ENCODE data around the gene TP53BP2. TPM values are rescaled to one million over a fixed set of nuclear protein-coding genes. Genes with fewer than 3 reads are reported as not detected.

The TP53BP2 gene
- total RNA-seq, 1 experiment from 2014 or later = 38.2 TPM

GRCh38 chr1:223771814-223772770, 73.7 kb downstream of the TP53BP2 start:
- ATAC-seq (peak; percentile 85), DNase-seq (ENCODE audit: low read depth, low spot score) (peak; percentile 80)
- H3K4me1 ChIP-seq (ENCODE audit: control insufficient read depth in 1 of 2, insufficient read depth in 2 of 2, low read length in 2 of 2) = peaks cover 24 to 64% of the 10 kb centered on the region in 2 experiments
- no peaks in the 10 kb centered on the region for H4K20me1 ChIP-seq (ENCODE audit: insufficient read depth)
- CTCF ChIA-PET = interaction anchor here (1.0 to 2.8 kb wide), 4 partner anchors 9 to 74 kb away, joined by 3 to 9 read pairs (median 4); partner anchors contain the start of gene TP53BP2
- RAD21 ChIA-PET (ENCODE audit: low non-redundant PET in 1 of 2, low total read pairs in 2 of 2, uncharacterized antibody in 2 of 2, unreplicated experiment in 2 of 2) = interaction anchor here in 1 of 2 experiments (0.7 kb wide), 1 partner anchor 71 kb away, joined by 3 read pairs; no protein-coding TSS in a partner anchor
- H3K36me3 ChIP-seq (ENCODE audit: control insufficient read depth in 1 of 2, insufficient read depth in 2 of 2, low read length in 2 of 2) = peaks cover 18 to 43% of the 10 kb centered on the region in 2 experiments; a peak in 3 of 4 replicates
- peak overlapping the region; percentile 79 for H3K4me2 ChIP-seq (ENCODE audit: low read length)
- no peaks in the 10 kb centered on the region; the same call in 1 of the 2 replicates for H3K79me2 ChIP-seq (ENCODE audit: insufficient read depth, low read length)
- POLR2A ChIA-PET = interaction anchor here (0.9 to 1.5 kb wide), 4 partner anchors 11 to 74 kb away, joined by 3 to 7 read pairs (median 4); no protein-coding TSS in a partner anchor
- H3K4me3 ChIP-seq (replicated peaks in 1 of 2; ENCODE audit: low read depth in 1 of 2, low read length in 2 of 2) = peak overlapping the region; percentile 13 to 34
- H2AFZ ChIP-seq (ENCODE audit: low read depth, low read length, poor library complexity, severe bottlenecking) = no peak overlapping the region
- BruUV-seq (replicated peaks) = no TSS peak
- no peaks in the 10 kb centered on the region for H3K27me3 ChIP-seq (ENCODE audit: insufficient read depth, low read length)
- peak overlapping the region; percentile 71 for H3K27ac ChIP-seq (ENCODE audit: low read depth, low read length)
- intact Hi-C loops (cut with micrococcal nuclease) = no loop called here
- no peaks in the 10 kb centered on the region for H3K9me2 ChIP-seq (ENCODE audit: insufficient read depth)
- H3K9ac ChIP-seq (ENCODE audit: low read length) = peak overlapping the region; percentile 56
- no peaks in the 10 kb centered on the region for H3K9me3 ChIP-seq (ENCODE audit: control insufficient read depth in 1 of 2, insufficient read depth in 1 of 2, low read depth in 1 of 2, low read length in 2 of 2)
- no peak for TF ChIP-seq ELF1 (IDR thresholded peaks at IDR 0.05; ENCODE audit: borderline replicate concordance, low read depth)
- TF ChIP-seq POLR2A (IDR thresholded peaks at IDR 0.05; ENCODE audit: borderline replicate concordance, extremely low read depth, insufficient read depth, insufficient read length) = no peak
- TF ChIP-seq EGR1 (IDR thresholded peaks at IDR 0.05; ENCODE audit: low read depth) = no peak
- peak; percentile 25; the same call in 1 of the 2 replicates for TF ChIP-seq MAX (IDR thresholded peaks at IDR 0.05)
- TF ChIP-seq RAD21 (IDR thresholded peaks at IDR 0.05; ENCODE audit: low read depth) = peak; percentile 16; the same call in 1 of the 2 replicates
- TF ChIP-seq REST (IDR thresholded peaks at IDR 0.05; ENCODE audit: low read depth) = no peak
- peak; percentile 93 for TF ChIP-seq FOSL1 (IDR thresholded peaks at IDR 0.05; ENCODE audit: low read depth)
- peak; percentile 31; the same call in 1 of the 2 replicates for TF ChIP-seq POLR2AphosphoS5 (IDR thresholded peaks at IDR 0.05; ENCODE audit: low read depth, low read length)
- no peak for TF ChIP-seq ZBTB33 (IDR thresholded peaks at IDR 0.05; ENCODE audit: extremely low read depth, insufficient replicate concordance, low read length)
- no peak for TF ChIP-seq EZH2 (IDR thresholded peaks at IDR 0.05)
- TF ChIP-seq SP1 (IDR thresholded peaks at IDR 0.05; ENCODE audit: low read depth) = peak; percentile 78
- TF ChIP-seq ZFX (IDR thresholded peaks at IDR 0.05) = no peak
- 0 out of 2 replicates have a peak, but pooled peaks have one; percentile 48 for TF ChIP-seq SIN3A (IDR thresholded peaks at IDR 0.05; ENCODE audit: low read depth)
- peak; percentile 79 for TF ChIP-seq TCF7L2 (IDR thresholded peaks at IDR 0.05; ENCODE audit: borderline replicate concordance, extremely low read depth, insufficient read depth, insufficient read length)
- TF ChIP-seq CTCF (IDR thresholded peaks at IDR 0.05 in 2 of 3, conservative IDR thresholded peaks at IDR 0.05 in 1 of 3; ENCODE audit: borderline replicate concordance in 1 of 3, insufficient read depth in 1 of 3, low read depth in 2 of 3, low read length in 2 of 3) = no peak
- no peak for TF ChIP-seq YY1 (IDR thresholded peaks at IDR 0.05; ENCODE audit: extremely low read depth, insufficient replicate concordance, low read depth, low read length)
- TF ChIP-seq CEBPB (IDR thresholded peaks at IDR 0.05; ENCODE audit: low read depth) = peak; percentile 68

All from HCT116 (cell line).